ENCODE measurements around the gene PCDHGB6.

- TF ChIP-seq EZH2 (IDR thresholded peaks at IDR 0.05) (no peak), FOXP2 (optimal IDR thresholded peaks at IDR 0.05; ENCODE audit: control extremely low read depth, extremely low read length, insufficient read depth) (no peak), POLR2AphosphoS5 (IDR thresholded peaks at IDR 0.05; ENCODE audit: borderline replicate concordance, low read depth, low read length) (no peak)
Measured at GRCh38 chr5:141388661-141389060, 19.2 kb upstream of the PCDHGB6 start.
